GM23338 (cell line): ENCODE results near the gene ADCYAP1R1. TPM values are rescaled to one million over a fixed set of nuclear protein-coding genes. Genes with fewer than 3 reads are reported as not detected.

Source experiments
- ATAC-seq: fragments of 200-7000 bp; cut with Tn5 transposase; 3 replicates; pipeline ENCODE4 v1.9.1; 2020
- DNase-seq: peaks from one replicate; pipeline ENCODE4 v3.0.0-alpha.2; 2015; ENCODE audit warnings: low spot score
- H2AFZ ChIP-seq: fragments of 200-600 bp; sonication (generic); 2 replicates; pipeline ENCODE4 v1.8.0; 2016; ENCODE audit warnings: antibody characterized with exemption, mild to moderate bottlenecking, moderate library complexity
- H3F3A ChIP-seq: fragments of 200-600 bp; sonication (generic); replicated peaks from 2 replicates; pipeline ENCODE4 v1.8.0; 2017; ENCODE audit warnings: antibody characterized with exemption, mixed run types, low read depth
- H3K27ac ChIP-seq: fragments of 200-600 bp; sonication (generic); 2 replicates; pipeline ENCODE4 v1.6.1; 2016; ENCODE audit warnings: low read depth
- H3K27me3 ChIP-seq: fragments of 200-600 bp; sonication (generic); 2 replicates; pipeline ENCODE4 v1.8.0; 2016; ENCODE audit warnings: mild to moderate bottlenecking, mixed run types, moderate library complexity; ENCODE audit not compliant: insufficient read depth
- H3K36me3 ChIP-seq: fragments of 200-600 bp; sonication (generic); 2 replicates; pipeline ENCODE4 v1.8.0; 2016; ENCODE audit warnings: mild to moderate bottlenecking; ENCODE audit not compliant: insufficient read depth
- H3K4me1 ChIP-seq: fragments of 200-600 bp; sonication (generic); 2 replicates; pipeline ENCODE4 v1.8.0; 2016; ENCODE audit warnings: mild to moderate bottlenecking, moderate library complexity; ENCODE audit not compliant: insufficient read depth
- H3K4me2 ChIP-seq: fragments of 200-600 bp; sonication (generic); 2 replicates; pipeline ENCODE4 v1.7.1; 2017; ENCODE audit warnings: mixed run types
- H3K4me3 ChIP-seq: fragments of 200-600 bp; sonication (generic); 2 replicates; pipeline ENCODE4 v1.6.1; 2016; ENCODE audit warnings: mixed run types
- H3K79me2 ChIP-seq: fragments of 200-600 bp; sonication (generic); replicated peaks from 2 replicates; pipeline ENCODE4 v1.8.0; 2017; ENCODE audit warnings: mild to moderate bottlenecking; ENCODE audit not compliant: insufficient read depth
- H3K9me2 ChIP-seq: fragments of 200-600 bp; sonication (generic); 2 replicates; pipeline ENCODE4 v1.8.0; 2017; ENCODE audit not compliant: insufficient read depth
- H4K20me1 ChIP-seq: fragments of 200-600 bp; sonication (generic); replicated peaks from 2 replicates; pipeline ENCODE4 v1.8.0; 2017; ENCODE audit warnings: mild to moderate bottlenecking; ENCODE audit not compliant: insufficient read depth
- H3K27ac Mint-ChIP-seq: 2 replicates; pipeline ENCODE4 v1.8.0; 2020; ENCODE audit warnings: inconsistent platforms, mild to moderate bottlenecking, moderate library complexity, mixed read lengths
- H3K27me3 Mint-ChIP-seq: 3 replicates; pipeline ENCODE4 v1.8.0; 2022; ENCODE audit warnings: low read depth, mild to moderate bottlenecking, moderate library complexity, mixed read lengths, inconsistent platforms; ENCODE audit not compliant: insufficient read depth, poor library complexity
- H3K36me3 Mint-ChIP-seq: 3 replicates; pipeline ENCODE4 v1.8.0; 2021; ENCODE audit warnings: low read depth, mild to moderate bottlenecking, inconsistent platforms, moderate library complexity, mixed read lengths
- H3K4me1 Mint-ChIP-seq: 3 replicates; pipeline ENCODE4 v1.8.0; 2020; ENCODE audit warnings: mild to moderate bottlenecking, inconsistent platforms, mixed read lengths
- H3K4me3 Mint-ChIP-seq: 3 replicates; pipeline ENCODE4 v1.8.0; 2021; ENCODE audit warnings: moderate library complexity, mild to moderate bottlenecking, inconsistent platforms, mixed read lengths
- H3K9me3 Mint-ChIP-seq: 3 replicates; pipeline ENCODE4 v1.8.0; 2020; ENCODE audit warnings: moderate library complexity, mild to moderate bottlenecking, inconsistent platforms, mixed read lengths
- CREB1 ChIP-seq: fragments of 250-450 bp; sonication (Bioruptor Pico); IDR thresholded peaks from 2 replicates; pipeline ENCODE4 v1.5.0; 2020; ENCODE audit warnings: low read depth, mild to moderate bottlenecking, moderate library complexity
- EZH2 ChIP-seq: fragments of 200-600 bp; sonication (generic); IDR thresholded peaks from one replicate; pipeline ENCODE4 v1.8.0; 2017; ENCODE audit warnings: antibody characterized with exemption, mild to moderate bottlenecking, low read depth; ENCODE audit not compliant: unreplicated experiment
- EZH2phosphoT487 ChIP-seq: fragments of 200-600 bp; sonication (generic); IDR thresholded peaks from one replicate; pipeline ENCODE4 v1.8.1; 2018; ENCODE audit warnings: antibody characterized with exemption; ENCODE audit not compliant: unreplicated experiment
- JUNB ChIP-seq: IDR thresholded peaks from one replicate; pipeline ENCODE4 v1.6.1; 2016; ENCODE audit warnings: antibody characterized with exemption; ENCODE audit not compliant: unreplicated experiment
- NANOG ChIP-seq: IDR thresholded peaks from 2 replicates; pipeline ENCODE4 v1.6.1; 2016; ENCODE audit warnings: antibody characterized with exemption, borderline replicate concordance
- POLR2AphosphoS5 ChIP-seq: IDR thresholded peaks from 2 replicates; pipeline ENCODE4 v1.6.1; 2016; ENCODE audit warnings: antibody characterized with exemption, low read depth
- STAT1 ChIP-seq: IDR thresholded peaks from one replicate; pipeline ENCODE4 v1.6.1; 2016; ENCODE audit warnings: antibody characterized with exemption; ENCODE audit not compliant: unreplicated experiment
- ZNF114 ChIP-seq: fragments of 250-450 bp; sonication (Bioruptor Pico); IDR thresholded peaks from 2 replicates; pipeline ENCODE4 v1.5.0; 2020; ENCODE audit warnings: mild to moderate bottlenecking, moderate library complexity
- ZNF331 ChIP-seq: fragments of 250-450 bp; sonication (Bioruptor Pico); IDR thresholded peaks from 2 replicates; pipeline ENCODE4 v1.5.0; 2020; ENCODE audit warnings: low read depth, mild to moderate bottlenecking, moderate library complexity
- polyA plus RNA-seq: library from polyadenylated mRNA; unstranded; fragments of >200 nt; fragmentation: Nextera tagmentation; extraction: Ambion mirVana; gene quantifications from 2 replicates; pipeline ENCODE4 v1.2.1, GENCODE V29; 2016
- total RNA-seq: library from RNA; depleted of rRNA; stranded (reverse); fragments of >200 nt; shearing (Covaris generic); gene quantifications from 2 replicates; pipeline ENCODE4 v1.2.3, GENCODE V29; 2014
- TF ChIP-seq, protein P1 (sequence below), 2 experiments: fragments of 200-600 bp in 1 of 2; sonication (generic) in 1 of 2; conservative IDR thresholded peaks; 2 replicates each; pipeline versions ENCODE4 v1.5.1 to v1.6.1; 2016 to 2017; ENCODE audit warnings: antibody characterized with exemption in 2 of 2, low read depth in 2 of 2, mild to moderate bottlenecking in 2 of 2, moderate library complexity in 1 of 2
- TF ChIP-seq, protein P2 (sequence below): fragments of 250-450 bp; sonication (Bioruptor Pico); IDR thresholded peaks from 2 replicates; pipeline ENCODE4 v1.5.0; 2020; ENCODE audit warnings: mild to moderate bottlenecking, moderate library complexity
- TF ChIP-seq, protein P3 (sequence below): IDR thresholded peaks from 2 replicates; pipeline ENCODE4 v1.6.1; 2016; ENCODE audit warnings: antibody characterized with exemption
- TF ChIP-seq, protein P4 (sequence below): IDR thresholded peaks from one replicate; pipeline ENCODE4 v1.6.1; 2018; ENCODE audit warnings: antibody characterized with exemption; ENCODE audit not compliant: unreplicated experiment

Gene ADCYAP1R1
- total and polyA plus RNA-seq, 2 experiments from 2014 or later: 1.8 to 10.6 TPM

DNA sequence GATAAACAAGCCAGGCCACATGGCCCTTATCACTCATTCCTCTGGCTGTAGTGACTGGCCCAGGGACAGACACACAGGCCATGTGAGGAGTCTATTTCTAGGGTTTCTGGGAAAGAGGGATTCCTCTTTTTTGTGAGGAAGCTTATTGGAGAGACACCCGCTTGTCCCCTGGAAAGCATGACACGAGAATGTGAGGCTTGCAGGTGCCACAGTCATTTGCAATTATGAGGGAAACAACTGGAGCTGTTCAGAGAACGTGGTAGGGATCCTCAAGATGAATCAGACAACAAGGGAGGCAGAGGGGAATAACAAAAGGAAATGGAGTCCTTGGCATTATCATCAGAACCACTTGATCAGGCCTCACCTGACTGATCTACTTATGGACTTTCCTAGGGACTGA, 64.5 kb downstream of the ADCYAP1R1 start:
- Histone ChIP-seq H3K9me2 (peaks cover 1% of the 10 kb centered on the region; the same call in 1 of the 2 replicates), H3K4me3 (no peak overlapping the region), H3K4me2 (no peak overlapping the region), H3K27ac (no peak overlapping the region), H3K4me1 (no peaks in the 10 kb centered on the region; the same call in 1 of the 2 replicates), H2AFZ (no peak overlapping the region), H3K79me2 (no peaks in the 10 kb centered on the region), H3K36me3 (no peaks in the 10 kb centered on the region), H3F3A (no peaks in the 10 kb centered on the region), H4K20me1 (no peaks in the 10 kb centered on the region), H3K27me3 (no peaks in the 10 kb centered on the region)
- DNase-seq: no peak
- no peaks in the 10 kb centered on the region for H3K9me3 Mint-ChIP-seq
- H3K27me3 Mint-ChIP-seq: no peaks in the 10 kb centered on the region
- no peak overlapping the region for H3K4me3 Mint-ChIP-seq
- H3K27ac Mint-ChIP-seq: no peak overlapping the region
- no peaks in the 10 kb centered on the region for H3K36me3 Mint-ChIP-seq
- peaks cover 7% of the 10 kb centered on the region; the same call in 2 of the 3 replicates for H3K4me1 Mint-ChIP-seq
- no peak for TF ChIP-seq EZH2phosphoT487
- TF ChIP-seq, protein P1, sequence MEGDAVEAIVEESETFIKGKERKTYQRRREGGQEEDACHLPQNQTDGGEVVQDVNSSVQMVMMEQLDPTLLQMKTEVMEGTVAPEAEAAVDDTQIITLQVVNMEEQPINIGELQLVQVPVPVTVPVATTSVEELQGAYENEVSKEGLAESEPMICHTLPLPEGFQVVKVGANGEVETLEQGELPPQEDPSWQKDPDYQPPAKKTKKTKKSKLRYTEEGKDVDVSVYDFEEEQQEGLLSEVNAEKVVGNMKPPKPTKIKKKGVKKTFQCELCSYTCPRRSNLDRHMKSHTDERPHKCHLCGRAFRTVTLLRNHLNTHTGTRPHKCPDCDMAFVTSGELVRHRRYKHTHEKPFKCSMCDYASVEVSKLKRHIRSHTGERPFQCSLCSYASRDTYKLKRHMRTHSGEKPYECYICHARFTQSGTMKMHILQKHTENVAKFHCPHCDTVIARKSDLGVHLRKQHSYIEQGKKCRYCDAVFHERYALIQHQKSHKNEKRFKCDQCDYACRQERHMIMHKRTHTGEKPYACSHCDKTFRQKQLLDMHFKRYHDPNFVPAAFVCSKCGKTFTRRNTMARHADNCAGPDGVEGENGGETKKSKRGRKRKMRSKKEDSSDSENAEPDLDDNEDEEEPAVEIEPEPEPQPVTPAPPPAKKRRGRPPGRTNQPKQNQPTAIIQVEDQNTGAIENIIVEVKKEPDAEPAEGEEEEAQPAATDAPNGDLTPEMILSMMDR (conservative IDR thresholded peaks at IDR 0.05; ENCODE audit: low read depth in 2 of 2): no peak
- TF ChIP-seq, protein P2, sequence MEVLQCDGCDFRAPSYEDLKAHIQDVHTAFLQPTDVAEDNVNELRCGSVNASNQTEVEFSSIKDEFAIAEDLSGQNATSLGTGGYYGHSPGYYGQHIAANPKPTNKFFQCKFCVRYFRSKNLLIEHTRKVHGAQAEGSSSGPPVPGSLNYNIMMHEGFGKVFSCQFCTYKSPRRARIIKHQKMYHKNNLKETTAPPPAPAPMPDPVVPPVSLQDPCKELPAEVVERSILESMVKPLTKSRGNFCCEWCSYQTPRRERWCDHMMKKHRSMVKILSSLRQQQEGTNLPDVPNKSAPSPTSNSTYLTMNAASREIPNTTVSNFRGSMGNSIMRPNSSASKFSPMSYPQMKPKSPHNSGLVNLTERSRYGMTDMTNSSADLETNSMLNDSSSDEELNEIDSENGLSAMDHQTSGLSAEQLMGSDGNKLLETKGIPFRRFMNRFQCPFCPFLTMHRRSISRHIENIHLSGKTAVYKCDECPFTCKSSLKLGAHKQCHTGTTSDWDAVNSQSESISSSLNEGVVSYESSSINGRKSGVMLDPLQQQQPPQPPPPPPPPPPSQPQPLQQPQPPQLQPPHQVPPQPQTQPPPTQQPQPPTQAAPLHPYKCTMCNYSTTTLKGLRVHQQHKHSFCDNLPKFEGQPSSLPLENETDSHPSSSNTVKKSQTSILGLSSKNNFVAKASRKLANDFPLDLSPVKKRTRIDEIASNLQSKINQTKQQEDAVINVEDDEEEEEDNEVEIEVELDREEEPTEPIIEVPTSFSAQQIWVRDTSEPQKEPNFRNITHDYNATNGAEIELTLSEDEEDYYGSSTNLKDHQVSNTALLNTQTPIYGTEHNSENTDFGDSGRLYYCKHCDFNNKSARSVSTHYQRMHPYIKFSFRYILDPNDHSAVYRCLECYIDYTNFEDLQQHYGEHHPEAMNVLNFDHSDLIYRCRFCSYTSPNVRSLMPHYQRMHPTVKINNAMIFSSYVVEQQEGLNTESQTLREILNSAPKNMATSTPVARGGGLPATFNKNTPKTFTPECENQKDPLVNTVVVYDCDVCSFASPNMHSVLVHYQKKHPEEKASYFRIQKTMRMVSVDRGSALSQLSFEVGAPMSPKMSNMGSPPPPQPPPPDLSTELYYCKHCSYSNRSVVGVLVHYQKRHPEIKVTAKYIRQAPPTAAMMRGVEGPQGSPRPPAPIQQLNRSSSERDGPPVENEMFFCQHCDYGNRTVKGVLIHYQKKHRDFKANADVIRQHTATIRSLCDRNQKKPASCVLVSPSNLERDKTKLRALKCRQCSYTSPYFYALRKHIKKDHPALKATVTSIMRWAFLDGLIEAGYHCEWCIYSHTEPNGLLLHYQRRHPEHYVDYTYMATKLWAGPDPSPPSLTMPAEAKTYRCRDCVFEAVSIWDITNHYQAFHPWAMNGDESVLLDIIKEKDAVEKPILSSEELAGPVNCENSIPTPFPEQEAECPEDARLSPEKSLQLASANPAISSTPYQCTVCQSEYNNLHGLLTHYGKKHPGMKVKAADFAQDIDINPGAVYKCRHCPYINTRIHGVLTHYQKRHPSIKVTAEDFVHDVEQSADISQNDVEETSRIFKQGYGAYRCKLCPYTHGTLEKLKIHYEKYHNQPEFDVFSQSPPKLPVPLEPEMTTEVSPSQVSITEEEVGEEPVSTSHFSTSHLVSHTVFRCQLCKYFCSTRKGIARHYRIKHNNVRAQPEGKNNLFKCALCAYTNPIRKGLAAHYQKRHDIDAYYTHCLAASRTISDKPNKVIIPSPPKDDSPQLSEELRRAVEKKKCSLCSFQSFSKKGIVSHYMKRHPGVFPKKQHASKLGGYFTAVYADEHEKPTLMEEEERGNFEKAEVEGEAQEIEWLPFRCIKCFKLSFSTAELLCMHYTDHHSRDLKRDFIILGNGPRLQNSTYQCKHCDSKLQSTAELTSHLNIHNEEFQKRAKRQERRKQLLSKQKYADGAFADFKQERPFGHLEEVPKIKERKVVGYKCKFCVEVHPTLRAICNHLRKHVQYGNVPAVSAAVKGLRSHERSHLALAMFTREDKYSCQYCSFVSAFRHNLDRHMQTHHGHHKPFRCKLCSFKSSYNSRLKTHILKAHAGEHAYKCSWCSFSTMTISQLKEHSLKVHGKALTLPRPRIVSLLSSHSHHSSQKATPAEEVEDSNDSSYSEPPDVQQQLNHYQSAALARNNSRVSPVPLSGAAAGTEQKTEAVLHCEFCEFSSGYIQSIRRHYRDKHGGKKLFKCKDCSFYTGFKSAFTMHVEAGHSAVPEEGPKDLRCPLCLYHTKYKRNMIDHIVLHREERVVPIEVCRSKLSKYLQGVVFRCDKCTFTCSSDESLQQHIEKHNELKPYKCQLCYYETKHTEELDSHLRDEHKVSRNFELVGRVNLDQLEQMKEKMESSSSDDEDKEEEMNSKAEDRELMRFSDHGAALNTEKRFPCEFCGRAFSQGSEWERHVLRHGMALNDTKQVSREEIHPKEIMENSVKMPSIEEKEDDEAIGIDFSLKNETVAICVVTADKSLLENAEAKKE (CRISPR knock-in tag): no peak
- TF ChIP-seq, protein P3, sequence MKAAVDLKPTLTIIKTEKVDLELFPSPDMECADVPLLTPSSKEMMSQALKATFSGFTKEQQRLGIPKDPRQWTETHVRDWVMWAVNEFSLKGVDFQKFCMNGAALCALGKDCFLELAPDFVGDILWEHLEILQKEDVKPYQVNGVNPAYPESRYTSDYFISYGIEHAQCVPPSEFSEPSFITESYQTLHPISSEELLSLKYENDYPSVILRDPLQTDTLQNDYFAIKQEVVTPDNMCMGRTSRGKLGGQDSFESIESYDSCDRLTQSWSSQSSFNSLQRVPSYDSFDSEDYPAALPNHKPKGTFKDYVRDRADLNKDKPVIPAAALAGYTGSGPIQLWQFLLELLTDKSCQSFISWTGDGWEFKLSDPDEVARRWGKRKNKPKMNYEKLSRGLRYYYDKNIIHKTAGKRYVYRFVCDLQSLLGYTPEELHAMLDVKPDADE: no peak
- TF ChIP-seq ZNF331: no peak
- no peak for TF ChIP-seq CREB1
- no peak for TF ChIP-seq ZNF114
- no peak for TF ChIP-seq EZH2
- TF ChIP-seq, protein P4, sequence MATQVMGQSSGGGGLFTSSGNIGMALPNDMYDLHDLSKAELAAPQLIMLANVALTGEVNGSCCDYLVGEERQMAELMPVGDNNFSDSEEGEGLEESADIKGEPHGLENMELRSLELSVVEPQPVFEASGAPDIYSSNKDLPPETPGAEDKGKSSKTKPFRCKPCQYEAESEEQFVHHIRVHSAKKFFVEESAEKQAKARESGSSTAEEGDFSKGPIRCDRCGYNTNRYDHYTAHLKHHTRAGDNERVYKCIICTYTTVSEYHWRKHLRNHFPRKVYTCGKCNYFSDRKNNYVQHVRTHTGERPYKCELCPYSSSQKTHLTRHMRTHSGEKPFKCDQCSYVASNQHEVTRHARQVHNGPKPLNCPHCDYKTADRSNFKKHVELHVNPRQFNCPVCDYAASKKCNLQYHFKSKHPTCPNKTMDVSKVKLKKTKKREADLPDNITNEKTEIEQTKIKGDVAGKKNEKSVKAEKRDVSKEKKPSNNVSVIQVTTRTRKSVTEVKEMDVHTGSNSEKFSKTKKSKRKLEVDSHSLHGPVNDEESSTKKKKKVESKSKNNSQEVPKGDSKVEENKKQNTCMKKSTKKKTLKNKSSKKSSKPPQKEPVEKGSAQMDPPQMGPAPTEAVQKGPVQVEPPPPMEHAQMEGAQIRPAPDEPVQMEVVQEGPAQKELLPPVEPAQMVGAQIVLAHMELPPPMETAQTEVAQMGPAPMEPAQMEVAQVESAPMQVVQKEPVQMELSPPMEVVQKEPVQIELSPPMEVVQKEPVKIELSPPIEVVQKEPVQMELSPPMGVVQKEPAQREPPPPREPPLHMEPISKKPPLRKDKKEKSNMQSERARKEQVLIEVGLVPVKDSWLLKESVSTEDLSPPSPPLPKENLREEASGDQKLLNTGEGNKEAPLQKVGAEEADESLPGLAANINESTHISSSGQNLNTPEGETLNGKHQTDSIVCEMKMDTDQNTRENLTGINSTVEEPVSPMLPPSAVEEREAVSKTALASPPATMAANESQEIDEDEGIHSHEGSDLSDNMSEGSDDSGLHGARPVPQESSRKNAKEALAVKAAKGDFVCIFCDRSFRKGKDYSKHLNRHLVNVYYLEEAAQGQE: no peak
- TF ChIP-seq STAT1: no peak
- no peak for TF ChIP-seq JUNB
- TF ChIP-seq POLR2AphosphoS5: no peak
- TF ChIP-seq NANOG: no peak
- ATAC-seq: no peak
